Neuronal stem cell (in vitro differentiated cells): ENCODE data around the gene TM7SF2.
A peak's percentile ranks its signal among the peaks of the same experiment; 100 is the strongest.

Experiments used
- DNase-seq: peaks from one replicate; pipeline ENCODE4 v3.0.0-alpha.2; 2013; ENCODE audit warnings: low spot score
- H2AFZ ChIP-seq: one replicate; pipeline ENCODE4 v1.6.1; 2013; ENCODE audit warnings: mild to moderate bottlenecking, low read length, inconsistent platforms
- H2AK5ac ChIP-seq: 2 replicates; pipeline ENCODE4 v1.6.1; 2013; ENCODE audit warnings: low read depth, mild to moderate bottlenecking, inconsistent platforms, low read length, moderate library complexity, mixed read lengths
- H2BK120ac ChIP-seq: 2 replicates; pipeline ENCODE4 v1.6.1; 2013; ENCODE audit warnings: low read depth, mild to moderate bottlenecking, inconsistent platforms, low read length, moderate library complexity, mixed read lengths
- H2BK12ac ChIP-seq: one replicate; pipeline ENCODE4 v1.6.1; 2013; ENCODE audit warnings: low read length, inconsistent platforms
- H2BK15ac ChIP-seq: 2 replicates; pipeline ENCODE4 v1.6.1; 2013; ENCODE audit warnings: mild to moderate bottlenecking, low read length, inconsistent platforms, mixed read lengths
- H2BK5ac ChIP-seq: one replicate; pipeline ENCODE4 v1.6.1; 2013; ENCODE audit warnings: inconsistent platforms, mild to moderate bottlenecking, low read length, moderate library complexity
- H3K14ac ChIP-seq: one replicate; pipeline ENCODE4 v1.6.1; 2013; ENCODE audit warnings: low read length, inconsistent platforms
- H3K18ac ChIP-seq: 2 replicates; pipeline ENCODE4 v1.6.1; 2013; ENCODE audit warnings: low read length, inconsistent platforms
- H3K23ac ChIP-seq: 2 replicates; pipeline ENCODE4 v1.6.1; 2013; ENCODE audit warnings: low read depth, mild to moderate bottlenecking, mixed read lengths, low read length, inconsistent platforms; ENCODE audit not compliant: poor library complexity
- H3K27ac ChIP-seq: replicated peaks from 3 replicates; pipeline ENCODE4 v1.5.1; 2013; ENCODE audit warnings: low read length, inconsistent platforms
- H3K27me3 ChIP-seq, 3 experiments: 2 replicates each; pipeline ENCODE4 v1.6.1; 2013; ENCODE audit warnings: low read length in 3 of 3, mild to moderate bottlenecking in 2 of 3, inconsistent platforms in 1 of 3, low read depth in 1 of 3, mixed read lengths in 1 of 3, moderate library complexity in 1 of 3; ENCODE audit not compliant: control insufficient read depth in 3 of 3, insufficient read depth in 3 of 3
- H3K36me3 ChIP-seq, 2 donors: replicated peaks in 1 of 2; 2 replicates each; pipeline ENCODE4 v1.6.1; 2013; ENCODE audit warnings: low read length in 2 of 2; ENCODE audit not compliant: control insufficient read depth in 2 of 2, insufficient read depth in 2 of 2
- H3K4ac ChIP-seq: 2 replicates; pipeline ENCODE4 v1.6.1; 2013; ENCODE audit warnings: inconsistent platforms, mild to moderate bottlenecking, low read length, moderate library complexity
- H3K4me1 ChIP-seq, 2 donors: 1 replicate in 1 of 2; 2 replicates in 1 of 2; pipeline ENCODE4 v1.6.1; 2013; ENCODE audit warnings: low read length in 2 of 2, low read depth in 1 of 2; ENCODE audit not compliant: control insufficient read depth in 2 of 2, insufficient read depth in 1 of 2
- H3K4me2 ChIP-seq: one replicate; pipeline ENCODE4 v1.6.1; 2013; ENCODE audit warnings: mild to moderate bottlenecking, low read length, inconsistent platforms; ENCODE audit not compliant: insufficient read depth, poor library complexity, severe bottlenecking
- H3K4me3 ChIP-seq, 2 donors: 2 replicates each; pipeline ENCODE4 v1.5.1; 2013; ENCODE audit warnings: low read length in 2 of 2, mild to moderate bottlenecking in 2 of 2, inconsistent platforms in 1 of 2, moderate library complexity in 1 of 2
- H3K79me1 ChIP-seq: one replicate; pipeline ENCODE4 v1.6.1; 2013; ENCODE audit warnings: low read depth, mild to moderate bottlenecking, inconsistent platforms, low read length, moderate library complexity
- H3K9ac ChIP-seq: one replicate; pipeline ENCODE4 v1.6.1; 2013; ENCODE audit warnings: mild to moderate bottlenecking, low read depth, low read length, inconsistent platforms; ENCODE audit not compliant: poor library complexity
- H3K9me3 ChIP-seq, 2 donors: replicated peaks in 1 of 2; 2 replicates each; pipeline versions ENCODE3 to v1.6.1; 2013; ENCODE audit warnings: low read length in 2 of 2, mild to moderate bottlenecking in 2 of 2, inconsistent platforms in 1 of 2, low read depth in 1 of 2, mixed read lengths in 1 of 2, moderate library complexity in 1 of 2; ENCODE audit not compliant: control insufficient read depth in 2 of 2, insufficient read depth in 1 of 2
- H4K8ac ChIP-seq: one replicate; pipeline ENCODE4 v1.6.1; 2013; ENCODE audit warnings: low read depth, mild to moderate bottlenecking, inconsistent platforms, low read length, moderate library complexity
- H4K91ac ChIP-seq: one replicate; pipeline ENCODE4 v1.6.1; 2013; ENCODE audit warnings: low read length, low read depth, mild to moderate bottlenecking, inconsistent platforms; ENCODE audit not compliant: poor library complexity
- WGBS, 2 donors: extraction: QIAGEN DNeasy Blood & Tissue Kit; methylation state at CpG; one replicate each; pipeline ENCODE4 v1.1.7; 2013; ENCODE audit warnings: missing lambda C conversion rate in 2 of 2, mixed read lengths in 1 of 2; ENCODE audit not compliant: insufficient read length in 2 of 2, insufficient replicate concordance in 1 of 2; ENCODE audit errors: extremely low coverage in 2 of 2; 5-methylcytosine and 5-hydroxymethylcytosine counted together

The TM7SF2 gene

GRCh38 chr11:65095974-65096806 is 15.5 kb upstream of the TM7SF2 start, which contains the start of gene VPS51:
Gene VPS51, plus strand, starts transcription at chr11:65096214. Its CDS starts 37 bp downstream, at chr11:65096251.
- H3K4me2 ChIP-seq: peak within 1 kb of the TSS; percentile 64
- H3K4me1 ChIP-seq: peaks cover 4 to 7% of the 10 kb centered on the region in 2 donors
- peak within 1 kb of the TSS; percentile 83 to 91 for H3K4me3 ChIP-seq
- H4K91ac ChIP-seq: no peak within 1 kb of the TSS
- H3K14ac ChIP-seq: peak within 1 kb of the TSS; percentile 96
- H2AFZ ChIP-seq: peak within 1 kb of the TSS; percentile 97
- peak within 1 kb of the TSS; percentile 33 for H4K8ac ChIP-seq
- peak within 1 kb of the TSS; percentile 86 for H2AK5ac ChIP-seq
- no peak within 1 kb of the TSS for H3K23ac ChIP-seq
- no peak within 1 kb of the TSS for H3K4ac ChIP-seq
- peak within 1 kb of the TSS; percentile 59 for H2BK5ac ChIP-seq
- H3K9ac ChIP-seq: peak within 1 kb of the TSS; percentile 78
- H2BK120ac ChIP-seq: peak within 1 kb of the TSS; percentile 10
- no CpG with 5 or more reads among the region's 52 CpGs for WGBS, 2 donors
- H3K79me1 ChIP-seq: peaks cover 3% of the 10 kb centered on the region
- no peaks in the 10 kb centered on the region for H3K9me3 ChIP-seq
- H3K36me3 ChIP-seq: peaks cover 2 to 9% of the 10 kb centered on the region in 2 donors
- H3K27me3 ChIP-seq: no peaks in the 10 kb centered on the region
- H3K27ac ChIP-seq: peak within 1 kb of the TSS; percentile 63
- no peak within 1 kb of the TSS for H2BK12ac ChIP-seq
- no peak within 1 kb of the TSS for H2BK15ac ChIP-seq
- peak; percentile 93 for DNase-seq
- H3K18ac ChIP-seq: peak within 1 kb of the TSS; percentile 91

GRCh38 chr11:65096926-65097325 is 14.7 kb upstream of the TM7SF2 start:
- H3K23ac ChIP-seq: no peak overlapping the region
- peaks cover 2 to 9% of the 10 kb centered on the region in 2 donors for H3K36me3 ChIP-seq
- H3K27ac ChIP-seq: no peak overlapping the region
- peak overlapping the region; percentile 31 to 91 for H3K4me3 ChIP-seq
- H3K4ac ChIP-seq: no peak overlapping the region
- H4K8ac ChIP-seq: no peak overlapping the region
- peaks cover 4 to 7% of the 10 kb centered on the region in 2 donors for H3K4me1 ChIP-seq
- no peak overlapping the region for H3K14ac ChIP-seq
- WGBS, 2 donors: no CpG with 5 or more reads among the region's 8 CpGs
- H3K9ac ChIP-seq: peak overlapping the region; percentile 78
- H4K91ac ChIP-seq: no peak overlapping the region
- H3K4me2 ChIP-seq: peak overlapping the region; percentile 64
- H2BK5ac ChIP-seq: peak overlapping the region; percentile 59
- H3K18ac ChIP-seq: no peak overlapping the region
- no peak overlapping the region for H2BK15ac ChIP-seq
- no peaks in the 10 kb centered on the region for H3K9me3 ChIP-seq
- no peak overlapping the region for H2BK12ac ChIP-seq
- no peak overlapping the region for H2BK120ac ChIP-seq
- no peaks in the 10 kb centered on the region for H3K27me3 ChIP-seq
- peak overlapping the region; percentile 97 for H2AFZ ChIP-seq
- H3K79me1 ChIP-seq: peaks cover 3% of the 10 kb centered on the region
- no peak overlapping the region for H2AK5ac ChIP-seq
- no peak for DNase-seq

GRCh38 chr11:65100674-65101350 is 10.9 kb upstream of the TM7SF2 start:
- H2AK5ac ChIP-seq: no peak overlapping the region
- H2BK5ac ChIP-seq: no peak overlapping the region
- H3K27ac ChIP-seq: no peak overlapping the region
- H2BK12ac ChIP-seq: no peak overlapping the region
- H3K4me3 ChIP-seq: no peak overlapping the region
- no peak overlapping the region for H2BK15ac ChIP-seq
- no peak overlapping the region for H2AFZ ChIP-seq
- H4K8ac ChIP-seq: no peak overlapping the region
- H3K18ac ChIP-seq: no peak overlapping the region
- H3K4me1 ChIP-seq: peaks cover 2 to 6% of the 10 kb centered on the region in 2 donors
- peaks cover 3% of the 10 kb centered on the region for H3K79me1 ChIP-seq
- no peak overlapping the region for H3K14ac ChIP-seq
- H3K36me3 ChIP-seq: peaks cover 3 to 15% of the 10 kb centered on the region in 2 donors
- no peak overlapping the region for H2BK120ac ChIP-seq
- no peaks in the 10 kb centered on the region for H3K27me3 ChIP-seq
- no CpG with 5 or more reads among the region's 6 CpGs for WGBS, 2 donors
- DNase-seq: no peak
- H3K23ac ChIP-seq: no peak overlapping the region
- no peak overlapping the region for H3K4ac ChIP-seq
- H4K91ac ChIP-seq: no peak overlapping the region
- H3K9me3 ChIP-seq: no peaks in the 10 kb centered on the region
- no peak overlapping the region for H3K9ac ChIP-seq
- no peak overlapping the region for H3K4me2 ChIP-seq
